Kidney (tissue), 22 donors: ENCODE results near the gene RAB2B. TPM values are rescaled to one million over a fixed set of nuclear protein-coding genes. Genes with fewer than 3 reads are reported as not detected.
A peak's percentile ranks its signal among the peaks of the same experiment; 100 is the strongest.

Source experiments
- DNase-seq, 5 donors: peaks; one replicate each; pipeline ENCODE4 v3.0.0-alpha.2; 2013 to 2020
- FAIRE-seq: peaks from 2 replicates; lab custom pipeline; 2012; peaks lifted over from hg19 to GRCh38; lab: Jason Lieb, UNC
- H3K27ac ChIP-seq, 2 donors: one replicate each; pipeline ENCODE4 v1.7.0; 2013; ENCODE audit warnings: low read depth in 2 of 2, low read length in 2 of 2, inconsistent platforms in 1 of 2
- H3K27me3 ChIP-seq: one replicate; pipeline ENCODE4 v1.7.1; 2013; ENCODE audit warnings: low read length, inconsistent platforms; ENCODE audit not compliant: control insufficient read depth, insufficient read depth
- H3K36me3 ChIP-seq, 3 donors: one replicate each; pipeline versions ENCODE4 v1.7.0 to v1.7.1; 2013; ENCODE audit warnings: low read length in 3 of 3, control low read depth in 1 of 3, inconsistent platforms in 1 of 3; ENCODE audit not compliant: insufficient read depth in 3 of 3, control insufficient read depth in 2 of 3
- H3K4me1 ChIP-seq, 3 donors: one replicate each; pipeline versions ENCODE4 v1.7.0 to v1.7.1; 2013; ENCODE audit warnings: low read length in 3 of 3, inconsistent platforms in 1 of 3, low read depth in 1 of 3; ENCODE audit not compliant: control insufficient read depth in 2 of 3, insufficient read depth in 2 of 3
- H3K4me3 ChIP-seq, 3 donors: one replicate each; pipeline versions ENCODE4 v1.7.0 to v1.8.1; 2013; ENCODE audit warnings: low read length in 3 of 3, control low read depth in 1 of 3, inconsistent platforms in 1 of 3
- H3K9ac ChIP-seq, 3 donors: one replicate each; pipeline versions ENCODE4 v1.7.0 to v1.7.1; 2013; ENCODE audit warnings: low read length in 3 of 3, control low read depth in 1 of 3, inconsistent platforms in 1 of 3
- H3K9me3 ChIP-seq, 3 donors: one replicate each; pipeline versions ENCODE4 v1.7.0 to v1.7.1; 2013; ENCODE audit warnings: low read length in 3 of 3, control low read depth in 1 of 3, inconsistent platforms in 1 of 3; ENCODE audit not compliant: control insufficient read depth in 2 of 3, insufficient read depth in 1 of 3
- CTCF ChIP-seq: IDR thresholded peaks from 3 replicates; pipeline ENCODE4 v1.5.1; 2012; ENCODE audit warnings: mild to moderate bottlenecking, moderate library complexity, borderline replicate concordance; ENCODE audit not compliant: insufficient read depth; ENCODE audit errors: extremely low read depth
- intact Hi-C: fragments of 100-400 bp; cut with DNase I; formaldehyde crosslinking; loops from one replicate; pipeline ENCODE4 v1.11.1; 2022
- long read RNA-seq, 10 donors: library from polyadenylated mRNA in 1 of 10; unstranded in 1 of 10; transcript quantifications; one replicate each; pipeline ENCODE4 v2.0.0 and lab custom pipeline, GENCODE V29; 2021 to 2026
- polyA plus RNA-seq: library from polyadenylated mRNA; stranded (reverse); fragments of 350-450 nt; fragmentation: Illumina TruSeq; extraction: RNeasy Lipid Tissue Mini Kit (QIAGEN cat#74804); gene quantifications from one replicate; pipeline ENCODE4 v1.2.3, GENCODE V29; 2014; ENCODE audit warnings: low read depth, low replicate concordance; ENCODE audit not compliant: insufficient read depth
- total RNA-seq: library from RNA; stranded (reverse); fragmentation: NEBNext Ultra II Directional; extraction: Animal tissue kit (Norgen Biotek cat#: 25700); gene quantifications from one replicate; pipeline ENCODE4 v1.2.1, GENCODE V29; 2021
- donor health status: control.
- donor health status: control.
- donor health status: control.
- donor health status: control.
- donor health status: control.
- donor health status: DM: yes; HTN: yes; CAD: no.
- donor health status: Normal renal cell carcinoma (clear cell type).

RAB2B gene
- total RNA-seq (22.7 TPM), polyA plus RNA-seq (12.2 TPM)
- long read RNA-seq, donor 1, partial matches to known transcripts = 0 of 3 reads
- long read RNA-seq, donor 1, other reads (novel, unspliced or antisense) = 0 of 3 reads
- long read RNA-seq, donor 2, partial matches to known transcripts = 0 of 3 reads
- long read RNA-seq, donor 2, other reads (novel, unspliced or antisense) = 0 of 3 reads
- long read RNA-seq, donor 3, partial matches to known transcripts = 8 of 12 reads
- long read RNA-seq, donor 3, other reads (novel, unspliced or antisense) = 0 of 12 reads
- long read RNA-seq, donor 4, partial matches to known transcripts = 0 of 4 reads
- long read RNA-seq, donor 4, other reads (novel, unspliced or antisense) = 0 of 4 reads
- long read RNA-seq, donor 5 = 0 reads
- long read RNA-seq, donor 6, partial matches to known transcripts = 5 of 8 reads
- long read RNA-seq, donor 6, other reads (novel, unspliced or antisense) = 0 of 8 reads
- long read RNA-seq, donor 7, partial matches to known transcripts = 0 of 4 reads
- long read RNA-seq, donor 7, other reads (novel, unspliced or antisense) = 4 of 4 reads
- long read RNA-seq, donor 8, partial matches to known transcripts = 0 of 2 reads
- long read RNA-seq, donor 8, other reads (novel, unspliced or antisense) = 0 of 2 reads
- long read RNA-seq, donor 9, partial matches to known transcripts = 0 of 4 reads
- long read RNA-seq, donor 9, other reads (novel, unspliced or antisense) = 0 of 4 reads
- long read RNA-seq, donor 10, transcript RAB2B-201 (8 exons, 2,928 nt) = major isoform, 6 of 39 reads
- long read RNA-seq, donor 10, partial matches to known transcripts = 27 of 39 reads
- long read RNA-seq, donor 10, other reads (novel, unspliced or antisense) = 5 of 39 reads

GRCh38 chr14:21476925-21477681 lies at the start of gene RAB2B, which contains the start of gene TOX4:
RAB2B (minus strand) TSS chr14:21476959; CDS start chr14:21476872, 87 bp downstream.
TOX4 (plus strand) TSS chr14:21477195; CDS start chr14:21477279, 84 bp downstream.
- Histone ChIP-seq H3K36me3 (peaks cover 4 to 8% (median 5%) of the 10 kb centered on the region in 3 donors), H3K9me3 (no peaks in the 10 kb centered on the region), H3K9ac (peak within 1 kb of the TSS; percentile 93 to 97 (median 96)), H3K4me3 (peak within 1 kb of the TSS; percentile 88 to 99 (median 96)), H3K4me1 (peaks cover 0 to 4% (median 0%) of the 10 kb centered on the region in 3 donors), H3K27me3 (no peaks in the 10 kb centered on the region), H3K27ac (peak within 1 kb of the TSS; percentile 85 to 89)
- TF ChIP-seq CTCF = peak; percentile 96
- peak; percentile 76 for FAIRE-seq
- intact Hi-C loops = no loop called here
- peak; percentile 97 to 100 (median 99) for DNase-seq

- Histone ChIP-seq H3K27ac (no peak within 1 kb of the TSS), H3K4me1 (no peaks in the 10 kb centered on the region), H3K9ac (peak within 1 kb of the TSS; percentile 49 to 73 (median 55)), H3K9me3 (no peaks in the 10 kb centered on the region), H3K36me3 (no peaks in the 10 kb centered on the region), H3K27me3 (no peaks in the 10 kb centered on the region), H3K4me3 (peak within 1 kb of the TSS; percentile 62 to 78 (median 68))
- intact Hi-C loops = no loop called here
- FAIRE-seq = no peak
- TF ChIP-seq CTCF = no peak
- DNase-seq = peak; percentile 88 to 97 (median 97)
These were observed 49.4 kb upstream of the RAB2B start, which contains the start of gene SALL2 for GRCh38 chr14:21525962-21526671. SALL2 (minus strand) TSS chr14:21526346; CDS start chr14:21526127, 219 bp downstream.

- intact Hi-C loops = no loop called here
These were observed 48.8 kb upstream of the RAB2B start for GRCh38 chr14:21525571-21525961.

More at GRCh38 chr14:21525571-21525961, 48.8 kb upstream of the RAB2B start:
- Histone ChIP-seq H3K9ac (peak overlapping the region in 2 of 3 donors; percentile 43 to 61), H3K27ac (no peak overlapping the region), H3K36me3 (no peaks in the 10 kb centered on the region), H3K4me3 (peak overlapping the region; percentile 62 to 78 (median 68)), H3K9me3 (no peaks in the 10 kb centered on the region), H3K27me3 (no peaks in the 10 kb centered on the region), H3K4me1 (no peaks in the 10 kb centered on the region)
- peak in 4 of 5 donors; percentile 56 to 85 (median 72) for DNase-seq
- TF ChIP-seq CTCF = no peak
- FAIRE-seq = no peak
